Loucy (cell line): Measurements from ENCODE around the gene PLEKHB2.

Experiments used
- CTCF ChIP-seq: fragments of 200-600 bp; sonication (generic); conservative IDR thresholded peaks from 2 replicates; pipeline ENCODE4 v1.5.1; 2014; ENCODE audit warnings: mild to moderate bottlenecking, antibody characterized with exemption, low read length
- EZH2phosphoT487 ChIP-seq: fragments of 200-600 bp; IDR thresholded peaks from 2 replicates; pipeline ENCODE4 v1.6.1; 2018; ENCODE audit warnings: antibody characterized with exemption, mild to moderate bottlenecking, moderate library complexity, borderline replicate concordance

GRCh38 chr2:131127076-131127475 lies 21.9 kb downstream of the PLEKHB2 start:
- no peak for TF ChIP-seq CTCF
- TF ChIP-seq EZH2phosphoT487, result no peak
